Neural progenitor cell (in vitro differentiated cells): ENCODE results near the gene WDR70. TPM values are rescaled to one million over a fixed set of nuclear protein-coding genes. Genes with fewer than 3 reads are reported as not detected.

Experiments used
- DNase-seq: peaks from one replicate; pipeline ENCODE4 v3.0.0-alpha.2; 2016; ENCODE audit warnings: low spot score
- H2AFZ ChIP-seq: fragments of 200-600 bp; sonication (generic); replicated peaks from 2 replicates; pipeline ENCODE4 v1.6.1; 2016; ENCODE audit warnings: antibody characterized with exemption
- H3F3A ChIP-seq: fragments of 200-600 bp; sonication (generic); 2 replicates; pipeline ENCODE4 v1.6.1; 2016; ENCODE audit warnings: antibody characterized with exemption, low read depth
- H3K27ac ChIP-seq: fragments of 200-600 bp; sonication (generic); 2 replicates; pipeline ENCODE4 v1.5.1; 2016; ENCODE audit warnings: mild to moderate bottlenecking
- H3K27me3 ChIP-seq: fragments of 200-600 bp; sonication (generic); 2 replicates; pipeline ENCODE4 v1.6.1; 2016; ENCODE audit warnings: mild to moderate bottlenecking, moderate library complexity
- H3K36me3 ChIP-seq: fragments of 200-600 bp; sonication (generic); 2 replicates; pipeline ENCODE4 v1.5.1; 2016
- H3K4me1 ChIP-seq: fragments of 200-600 bp; sonication (generic); 2 replicates; pipeline ENCODE4 v1.6.1; 2016; ENCODE audit warnings: mixed run types
- H3K4me2 ChIP-seq: fragments of 200-600 bp; sonication (generic); 2 replicates; pipeline ENCODE4 v1.6.1; 2016
- H3K4me3 ChIP-seq: fragments of 200-600 bp; sonication (generic); 2 replicates; pipeline ENCODE4 v1.5.1; 2016
- H3K79me2 ChIP-seq: fragments of 200-600 bp; sonication (generic); 2 replicates; pipeline ENCODE4 v1.6.1; 2016; ENCODE audit warnings: low read depth
- H3K9ac ChIP-seq: fragments of 200-600 bp; sonication (generic); 2 replicates; pipeline ENCODE4 v1.6.1; 2016
- H3K9me3 ChIP-seq: fragments of 200-600 bp; sonication (generic); 2 replicates; pipeline ENCODE4 v1.5.1; 2016; ENCODE audit warnings: low read depth
- H4K20me1 ChIP-seq: fragments of 200-600 bp; sonication (generic); 2 replicates; pipeline ENCODE4 v1.6.1; 2016; ENCODE audit warnings: low read depth
- H3K27ac Mint-ChIP-seq: 3 replicates; pipeline ENCODE4 v1.8.0; 2021; ENCODE audit warnings: mixed read lengths
- H3K27me3 Mint-ChIP-seq: 2 replicates; pipeline ENCODE4 v1.8.0; 2022; ENCODE audit warnings: low read depth, mild to moderate bottlenecking, inconsistent platforms, moderate library complexity, mixed read lengths; ENCODE audit not compliant: insufficient read depth
- H3K36me3 Mint-ChIP-seq: 3 replicates; pipeline ENCODE4 v1.8.0; 2021; ENCODE audit warnings: mixed read lengths
- H3K4me1 Mint-ChIP-seq: 3 replicates; pipeline ENCODE4 v1.8.0; 2021; ENCODE audit warnings: mixed read lengths
- H3K4me3 Mint-ChIP-seq: 3 replicates; pipeline ENCODE4 v1.8.0; 2021; ENCODE audit warnings: mild to moderate bottlenecking, moderate library complexity, mixed read lengths
- H3K9me3 Mint-ChIP-seq: 3 replicates; pipeline ENCODE4 v1.8.0; 2020; ENCODE audit warnings: mixed read lengths
- CTCF ChIP-seq: fragments of 200-600 bp; sonication (generic); IDR thresholded peaks from 2 replicates; pipeline ENCODE4 v1.5.1; 2017; ENCODE audit warnings: antibody characterized with exemption, mild to moderate bottlenecking
- EZH2 ChIP-seq: fragments of 200-600 bp; sonication (generic); IDR thresholded peaks from 2 replicates; pipeline ENCODE4 v1.6.1; 2017; ENCODE audit warnings: antibody characterized with exemption, mild to moderate bottlenecking, moderate library complexity
- EZH2phosphoT487 ChIP-seq: fragments of 200-600 bp; sonication (generic); IDR thresholded peaks from 2 replicates; pipeline ENCODE4 v1.6.1; 2017; ENCODE audit warnings: antibody characterized with exemption
- total RNA-seq: library from RNA; depleted of rRNA; stranded (reverse); fragments of >200 nt; gene quantifications from 2 replicates; pipeline ENCODE4 v1.2.3, GENCODE V29; 2015; ENCODE audit warnings: low replicate concordance

The WDR70 gene
- total RNA-seq, 1 donor from 2014 or later = 46.2 TPM

GRCh38 chr5:37637165-37637845 lies 258.2 kb downstream of the WDR70 start:
- Histone ChIP-seq H3K36me3 (no peaks in the 10 kb centered on the region), H3K4me1 (peaks cover 5% of the 10 kb centered on the region), H3K27me3 (no peaks in the 10 kb centered on the region), H3K4me3 (no peak overlapping the region), H3F3A (no peaks in the 10 kb centered on the region), H4K20me1 (no peaks in the 10 kb centered on the region), H2AFZ (no peak overlapping the region), H3K4me2 (no peak overlapping the region), H3K9ac (no peak overlapping the region), H3K79me2 (no peaks in the 10 kb centered on the region), H3K9me3 (no peaks in the 10 kb centered on the region), H3K27ac (no peak overlapping the region)
- H3K27me3 Mint-ChIP-seq = no peaks in the 10 kb centered on the region
- no peaks in the 10 kb centered on the region for H3K36me3 Mint-ChIP-seq
- H3K9me3 Mint-ChIP-seq = no peaks in the 10 kb centered on the region
- H3K27ac Mint-ChIP-seq = no peak overlapping the region
- peaks cover 6% of the 10 kb centered on the region for H3K4me1 Mint-ChIP-seq
- no peak overlapping the region for H3K4me3 Mint-ChIP-seq
- TF ChIP-seq EZH2phosphoT487 = no peak
- no peak for TF ChIP-seq EZH2
- TF ChIP-seq CTCF = no peak
- DNase-seq = no peak

- Histone ChIP-seq H3K4me2 (no peak overlapping the region), H3K79me2 (no peaks in the 10 kb centered on the region), H3K27me3 (no peaks in the 10 kb centered on the region), H3K9ac (no peak overlapping the region), H4K20me1 (no peaks in the 10 kb centered on the region), H3K27ac (no peak overlapping the region), H3K4me1 (peaks cover 5% of the 10 kb centered on the region), H3F3A (no peaks in the 10 kb centered on the region), H3K36me3 (no peaks in the 10 kb centered on the region), H3K9me3 (no peaks in the 10 kb centered on the region), H3K4me3 (no peak overlapping the region), H2AFZ (no peak overlapping the region)
- Mint-ChIP-seq H3K27me3 (no peaks in the 10 kb centered on the region), H3K4me1 (peaks cover 6% of the 10 kb centered on the region), H3K4me3 (no peak overlapping the region), H3K36me3 (no peaks in the 10 kb centered on the region), H3K9me3 (no peaks in the 10 kb centered on the region), H3K27ac (no peak overlapping the region)
- no peak for DNase-seq
- TF ChIP-seq EZH2phosphoT487 (no peak), EZH2 (no peak), CTCF (no peak)
These were observed 259.8 kb downstream of the WDR70 start for GRCh38 chr5:37638897-37639296.

- H3K36me3 Mint-ChIP-seq = no peaks in the 10 kb centered on the region
- Histone ChIP-seq H3K27me3 (no peaks in the 10 kb centered on the region), H4K20me1 (no peaks in the 10 kb centered on the region), H2AFZ (no peak overlapping the region), H3F3A (no peaks in the 10 kb centered on the region), H3K9ac (no peak overlapping the region), H3K27ac (no peak overlapping the region), H3K36me3 (no peaks in the 10 kb centered on the region), H3K4me3 (no peak overlapping the region), H3K9me3 (no peaks in the 10 kb centered on the region), H3K79me2 (no peaks in the 10 kb centered on the region), H3K4me2 (no peak overlapping the region), H3K4me1 (peaks cover 5% of the 10 kb centered on the region)
- H3K27me3 Mint-ChIP-seq = no peaks in the 10 kb centered on the region
- H3K27ac Mint-ChIP-seq = no peak overlapping the region
- no peak for TF ChIP-seq EZH2phosphoT487
- TF ChIP-seq EZH2 = no peak
- no peak for TF ChIP-seq CTCF
- peaks cover 6% of the 10 kb centered on the region for H3K4me1 Mint-ChIP-seq
- DNase-seq = no peak
- no peaks in the 10 kb centered on the region for H3K9me3 Mint-ChIP-seq
- no peak overlapping the region for H3K4me3 Mint-ChIP-seq
These were observed 261.0 kb downstream of the WDR70 start for GRCh38 chr5:37640088-37640487.
